Heart left ventricle (tissue), 16 donors: ENCODE results near the gene NECTIN4. TPM values are rescaled to one million over a fixed set of nuclear protein-coding genes. Genes with fewer than 3 reads are reported as not detected.
A peak's percentile ranks its signal among the peaks of the same experiment; 100 is the strongest.

Source experiments
- ATAC-seq, 4 donors: fragments of 200-7000 bp; cut with Tn5 transposase; one replicate each; pipeline ENCODE4 v1.9.1; 2020 to 2022; ENCODE audit warnings: moderate library complexity in 4 of 4, mild to moderate bottlenecking in 3 of 4, moderate number of reproducible peaks in 1 of 4
- DNase-seq, 5 donors: peaks; one replicate each; pipeline ENCODE4 v3.0.0-alpha.2; 2020
- H3K27ac ChIP-seq, 12 donors: fragments of 200-600 bp; sonication (generic) in 4 of 12; one replicate each; pipeline versions ENCODE4 v1.5.0 to v1.8.0; 2016 to 2022; ENCODE audit warnings: mild to moderate bottlenecking in 2 of 12
- H3K27me3 ChIP-seq, 9 donors: fragments of 200-600 bp; sonication (generic) in 2 of 9; one replicate each; pipeline versions ENCODE4 v1.5.1 to v1.8.0; 2016 to 2022; ENCODE audit warnings: mild to moderate bottlenecking in 3 of 9
- H3K36me3 ChIP-seq, 9 donors: fragments of 200-600 bp; sonication (generic) in 2 of 9; one replicate each; pipeline versions ENCODE4 v1.5.0 to v1.8.0; 2018 to 2022; ENCODE audit warnings: mild to moderate bottlenecking in 2 of 9
- H3K4me1 ChIP-seq, 12 donors: fragments of 200-600 bp; sonication (generic) in 4 of 12; one replicate each; pipeline versions ENCODE4 v1.5.0 to v1.8.0; 2016 to 2022; ENCODE audit warnings: mild to moderate bottlenecking in 3 of 12
- H3K4me3 ChIP-seq, 12 donors: fragments of 200-600 bp; sonication (generic) in 4 of 12; one replicate each; pipeline versions ENCODE4 v1.5.0 to v1.8.0; 2017 to 2022; ENCODE audit warnings: mild to moderate bottlenecking in 9 of 12, moderate library complexity in 4 of 12
- H3K9me3 ChIP-seq, 12 donors: fragments of 200-600 bp; sonication (generic) in 4 of 12; one replicate each; pipeline versions ENCODE4 v1.5.0 to v1.8.0; 2016 to 2022; ENCODE audit warnings: mild to moderate bottlenecking in 1 of 12
- CTCF ChIP-seq, 12 donors: fragments of 200-600 bp; sonication (generic) in 4 of 12; IDR thresholded peaks; one replicate each; pipeline versions ENCODE4 v1.5.0 to v1.8.0; 2018 to 2022; ENCODE audit warnings: antibody characterized with exemption in 12 of 12, mild to moderate bottlenecking in 5 of 12
- POLR2A ChIP-seq, 2 donors: fragments of 450-650 bp; IDR thresholded peaks; one replicate each; pipeline ENCODE4 v1.6.1; 2017; ENCODE audit warnings: antibody characterized with exemption in 2 of 2, mild to moderate bottlenecking in 2 of 2, moderate library complexity in 2 of 2
- WGBS, 4 donors: extraction: QIAGEN DNeasy Blood & Tissue Kit in 2 of 4; methylation state at CpG; one replicate each; pipeline versions ENCODE4 v1.1.5 to v1.1.7; 2013 to 2018; 5-methylcytosine and 5-hydroxymethylcytosine counted together
- intact Hi-C, 10 donors: fragments of 100-400 bp; cut with DNase I; formaldehyde crosslinking; loops; one replicate each; pipeline versions ENCODE4 v1.11.1 to v1.14.2; 2022
- polyA plus RNA-seq, 2 donors: library from polyadenylated mRNA; stranded (reverse); fragments of 200-250 nt; gene quantifications; one replicate each; pipeline ENCODE4 v1.2.3, GENCODE V29; 2013
- total RNA-seq, 9 donors: library from RNA; depleted of rRNA in 2 of 9; stranded (reverse); fragments of >200 nt in 2 of 9; fragmentation: NEBNext Ultra II Directional in 3 of 9; extraction: Animal tissue kit (Norgen Biotek cat#: 25700) in 3 of 9; gene quantifications; one replicate each; pipeline versions ENCODE4 v1.1.0 to v1.2.4, GENCODE V29; 2016 to 2023
- donor health status: ischemic (EF 13 %, LVEDD 7.1; RV severe dilation, severe dysfunction).
- donor health status: healthy with polysubstance abuse.
- donor health status: DM: no; HTN: yes; CAD: no.
- donor health status: DM: no; HTN: no; CAD: no.
- donor health status: ischemic (EF 25% LVEDD 6.9; RV normal size, moderate dysfunction).
- donor health status: ischemic (EF 25% LVEDD 5.7; RV mildly dilated, moderate dysfunction).
- donor health status: healthy.
- donor health status: DM: yes; HTN: yes; CAD: no.
- donor health status: ischemic (EF 35%, LVEDD 5.7; RV mildly dilated, moderate dysfunction).
- donor health status: nonischemic (EF 11% LVEDD 7.7; RV severe dilation, severe dysfunction).
- donor health status: DM: yes; HTN: yes; CAD: no.
- donor health status: PGD.
- donor health status: ischemic (EF 29% LVEDD 5.4; RV normal size, mild dysfunction).
- donor health status: nonischemic (EF 23%, LVEDD 6.1; RV moderate dilation, normal function).

Gene NECTIN4
- total and polyA plus RNA-seq, 11 donors: 0.03 to 0.53 (median 0.07) TPM; not detected in 8

GRCh38 chr1:161061419-161061818 is 27.9 kb downstream of the NECTIN4 start:
- H3K4me1 ChIP-seq: peaks cover 0 to 20% (median 0%) of the 10 kb centered on the region in 12 donors
- ATAC-seq (no peak), DNase-seq (no peak)
- H3K9me3 ChIP-seq: no peaks in the 10 kb centered on the region
- peaks cover 0 to 46% (median 0%) of the 10 kb centered on the region in 9 donors for H3K36me3 ChIP-seq
- no peak overlapping the region for H3K27ac ChIP-seq
- peaks cover 0 to 41% (median 0%) of the 10 kb centered on the region in 9 donors for H3K27me3 ChIP-seq
- 90 to 100% (median 93%) methylated on average over 4 of the region's 4 CpGs for WGBS, 4 donors
- TF ChIP-seq POLR2A (IDR thresholded peaks at IDR 0.05) (no peak), CTCF (IDR thresholded peaks at IDR 0.05) (no peak)
- H3K4me3 ChIP-seq: no peak overlapping the region
- intact Hi-C loops: no loop called here

- DNase-seq (no peak), ATAC-seq (no peak)
- 70 to 88% (median 75%) methylated on average over 6 of the region's 6 CpGs for WGBS, 4 donors
- Histone ChIP-seq H3K9me3 (no peaks in the 10 kb centered on the region), H3K27ac (no peak overlapping the region), H3K4me3 (no peak overlapping the region), H3K36me3 (peaks cover 0 to 44% (median 0%) of the 10 kb centered on the region in 9 donors), H3K4me1 (peaks cover 0 to 2% (median 0%) of the 10 kb centered on the region in 12 donors), H3K27me3 (peaks cover 0 to 49% (median 4%) of the 10 kb centered on the region in 9 donors)
- intact Hi-C loops: no loop called here
- TF ChIP-seq POLR2A (IDR thresholded peaks at IDR 0.05): no peak
- TF ChIP-seq CTCF (IDR thresholded peaks at IDR 0.05): no peak
These were observed 30.1 kb downstream of the NECTIN4 start for GRCh38 chr1:161059293-161059692.

- Histone ChIP-seq H3K4me1 (no peaks in the 10 kb centered on the region), H3K36me3 (peaks cover 0 to 75% (median 0%) of the 10 kb centered on the region in 9 donors), H3K27me3 (peaks cover 0 to 52% (median 4%) of the 10 kb centered on the region in 9 donors), H3K9me3 (no peaks in the 10 kb centered on the region), H3K27ac (no peak overlapping the region), H3K4me3 (no peak overlapping the region)
- peak in 2 of 12 donors; percentile 13 for TF ChIP-seq CTCF (IDR thresholded peaks at IDR 0.05)
- TF ChIP-seq POLR2A (IDR thresholded peaks at IDR 0.05): no peak
- 68 to 94% (median 78%) methylated on average over 7 of the region's 7 CpGs for WGBS, 4 donors
- DNase-seq: no peak
- intact Hi-C loops: no loop called here
- ATAC-seq: no peak
These were observed 34.6 kb downstream of the NECTIN4 start for GRCh38 chr1:161054805-161055204.

- peaks cover 0 to 75% (median 0%) of the 10 kb centered on the region in 9 donors for H3K36me3 ChIP-seq
These were observed 35.1 kb downstream of the NECTIN4 start for GRCh38 chr1:161054232-161054631.

More at GRCh38 chr1:161054232-161054631, 35.1 kb downstream of the NECTIN4 start:
- TF ChIP-seq CTCF (IDR thresholded peaks at IDR 0.05): no peak
- TF ChIP-seq POLR2A (IDR thresholded peaks at IDR 0.05): no peak
- ATAC-seq: no peak
- peaks cover 0 to 49% (median 4%) of the 10 kb centered on the region in 9 donors for H3K27me3 ChIP-seq
- H3K4me3 ChIP-seq: no peak overlapping the region
- no peak for DNase-seq
- no peaks in the 10 kb centered on the region for H3K4me1 ChIP-seq
- H3K27ac ChIP-seq: no peak overlapping the region
- intact Hi-C loops: no loop called here
- no peaks in the 10 kb centered on the region for H3K9me3 ChIP-seq
- 82 to 90% (median 84%) methylated on average over 3 to 4 of the region's 4 CpGs for WGBS, 4 donors
